GM21381 (cell line): ENCODE data around the gene TXLNB.
"Not testable (repeated sequence)": the region's sequence is repeated elsewhere in the genome, so short reads cannot be mapped to it uniquely, and the experiment has no call there.

Experiments used
- ATAC-seq: cut with Tn5 transposase; IDR thresholded peaks from one replicate; pipeline ENCODE4 v1.9.1; 2021; ENCODE audit warnings: mild to moderate bottlenecking, moderate library complexity; ENCODE audit not compliant: unreplicated experiment

Gene TXLNB

GRCh38 chr6:139240161-139241010, 51.4 kb downstream of the TXLNB start:
- no peak for ATAC-seq

- ATAC-seq = no peak
Measured at GRCh38 chr6:139239064-139239463, 52.7 kb downstream of the TXLNB start.

DNA sequence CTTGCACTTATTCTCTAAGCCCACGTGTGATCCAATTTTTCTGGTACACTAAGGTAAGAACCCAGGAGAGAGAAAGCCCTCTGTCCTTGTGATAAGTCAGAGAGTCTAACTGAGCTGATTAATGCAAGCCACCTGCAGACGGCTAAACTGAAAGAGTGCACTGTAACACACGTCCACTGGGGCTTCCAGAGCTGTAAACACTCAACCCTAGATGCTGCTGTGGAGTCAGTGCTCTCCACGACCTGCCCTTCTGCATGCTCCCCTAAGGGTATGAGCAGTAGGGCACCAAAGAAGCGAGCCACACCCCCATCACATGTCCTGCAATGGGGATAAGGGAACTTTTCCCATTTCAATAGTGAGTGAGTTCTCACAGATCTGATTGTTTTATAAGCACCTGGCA, 55.7 kb downstream of the TXLNB start:
- no peak for ATAC-seq

GRCh38 chr6:139235661-139236060, 56.1 kb downstream of the TXLNB start:
- ATAC-seq = no peak

DNA sequence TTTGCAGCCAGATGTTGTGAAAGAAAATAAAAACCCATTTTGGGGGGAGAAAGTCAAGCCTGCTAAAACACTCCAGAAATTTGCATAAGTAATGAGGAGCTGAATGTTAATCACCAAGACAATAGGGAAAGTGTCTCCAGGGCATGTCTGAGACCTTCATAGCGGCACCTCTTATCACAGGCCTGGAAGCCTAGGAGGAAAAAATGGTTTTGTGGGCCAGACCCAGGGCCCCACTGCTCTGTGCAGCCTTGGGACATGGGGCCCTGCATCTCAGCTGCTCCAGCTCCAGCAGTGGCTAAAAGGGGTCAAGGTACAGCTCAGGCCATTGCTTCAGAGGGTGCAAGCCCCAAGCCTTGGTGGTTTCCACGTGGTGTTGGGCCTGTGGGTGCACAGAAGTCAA, 57.6 kb downstream of the TXLNB start:
- ATAC-seq = not testable (repeated sequence)

DNA sequence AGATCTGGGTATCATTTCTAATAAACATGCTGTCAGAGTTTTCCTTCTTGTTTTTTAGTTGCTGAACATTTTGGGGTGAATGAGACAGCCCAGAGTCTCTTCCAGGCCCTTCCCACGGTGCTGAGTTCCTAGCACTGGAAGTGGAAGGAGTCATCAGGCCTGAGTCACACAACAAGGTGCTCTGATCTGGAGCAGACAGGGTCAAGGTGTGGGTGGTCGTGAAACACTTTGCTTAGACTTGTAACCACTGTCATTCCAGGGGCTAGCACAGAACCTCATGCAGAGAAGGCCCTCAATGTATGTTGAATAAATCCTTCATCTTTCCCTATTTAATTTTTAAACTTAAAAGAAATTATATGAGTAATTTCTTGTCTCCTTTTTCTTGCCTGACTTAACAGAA, 60.6 kb downstream of the TXLNB start:
- no peak for ATAC-seq

- ATAC-seq = no peak
Measured at GRCh38 chr6:139230391-139230840, 61.4 kb downstream of the TXLNB start.

DNA sequence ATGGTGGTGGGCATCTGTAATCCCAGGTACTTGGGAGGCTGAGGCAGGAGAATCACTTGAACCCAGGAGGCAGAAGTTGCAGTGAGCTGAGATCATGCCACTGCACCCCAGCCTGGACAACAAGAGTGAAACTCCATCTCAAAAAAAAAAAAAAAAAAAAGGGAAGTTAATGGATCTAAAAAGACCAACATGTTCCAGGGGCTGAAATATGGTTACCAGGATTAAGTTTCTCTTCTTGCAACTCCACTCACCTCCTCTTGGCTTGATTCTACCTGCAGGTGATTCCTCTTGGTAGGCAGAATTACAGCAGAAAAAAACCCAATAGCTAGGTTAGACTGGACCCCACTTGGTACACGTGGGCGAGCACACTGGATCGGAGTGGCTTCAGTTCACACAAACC, 63.4 kb downstream of the TXLNB start:
- not testable (repeated sequence) for ATAC-seq

DNA sequence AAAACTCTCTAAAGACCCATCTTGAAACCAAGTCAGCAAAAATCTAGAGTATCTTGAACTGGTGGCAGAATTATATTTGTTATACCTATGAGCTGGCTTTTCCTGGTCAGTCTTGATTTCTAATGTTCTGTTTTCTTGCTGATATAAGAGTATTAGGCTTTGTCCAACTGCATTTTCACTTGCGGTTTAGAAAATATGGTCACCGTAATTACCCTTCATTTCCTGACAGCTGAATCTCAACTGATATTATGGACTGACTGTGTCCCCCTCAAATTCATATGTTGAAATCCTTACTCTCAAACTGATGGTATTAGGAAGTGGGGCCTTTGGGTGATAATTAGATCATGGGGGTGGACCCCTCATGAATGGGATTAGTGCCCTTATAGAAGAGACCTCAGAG, 72.1 kb downstream of the TXLNB start:
- no peak for ATAC-seq

GRCh38 chr6:139219271-139219729, 72.5 kb downstream of the TXLNB start:
- peak; percentile 100 for ATAC-seq

DNA sequence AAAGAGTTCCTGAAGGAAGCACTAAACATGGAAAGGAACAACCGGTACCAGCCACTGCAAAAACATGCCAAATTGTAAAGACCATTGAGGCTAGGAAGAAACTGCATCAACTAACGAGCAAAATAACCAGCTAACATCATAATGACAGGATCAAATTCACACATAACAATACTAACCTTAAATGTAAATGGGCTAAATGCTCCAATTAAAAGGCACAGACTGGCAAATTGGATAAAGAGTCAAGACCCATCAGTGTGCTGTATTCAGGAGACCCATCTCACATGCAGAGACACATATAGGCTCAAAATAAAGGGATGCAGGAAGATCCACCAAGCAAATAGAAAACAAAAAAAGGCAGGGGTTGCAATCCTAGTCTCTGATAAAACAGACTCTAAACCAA, 79.3 kb downstream of the TXLNB start:
- not testable (repeated sequence) for ATAC-seq

- ATAC-seq = not testable (repeated sequence)
Measured at GRCh38 chr6:139210766-139211165, 81.0 kb downstream of the TXLNB start.

- no peak for ATAC-seq
Measured at GRCh38 chr6:139205843-139206242, 86.0 kb downstream of the TXLNB start.

DNA sequence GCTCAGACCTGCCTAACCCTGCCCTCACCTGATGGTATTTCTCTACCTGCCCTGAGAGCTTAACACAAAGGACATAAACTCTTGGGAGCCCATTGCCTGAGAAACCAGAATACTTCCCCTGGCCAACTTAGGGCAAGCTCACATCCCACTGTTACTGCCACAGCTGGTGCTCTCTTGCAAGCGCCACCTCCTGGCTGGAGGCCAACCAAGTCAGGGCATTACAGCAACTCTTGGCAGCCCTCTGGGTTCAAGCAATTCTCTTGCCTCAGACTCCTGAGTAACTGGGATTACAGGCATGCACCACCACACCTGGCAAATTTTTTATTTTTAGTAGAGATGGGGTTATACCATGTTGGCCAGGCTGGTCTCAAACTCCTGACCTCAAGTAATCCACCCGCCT, 86.8 kb downstream of the TXLNB start:
- no peak for ATAC-seq

GRCh38 chr6:139201378-139201777, 90.4 kb downstream of the TXLNB start:
- ATAC-seq = no peak

GRCh38 chr6:139198529-139199288, 93.1 kb downstream of the TXLNB start:
- no peak for ATAC-seq

DNA sequence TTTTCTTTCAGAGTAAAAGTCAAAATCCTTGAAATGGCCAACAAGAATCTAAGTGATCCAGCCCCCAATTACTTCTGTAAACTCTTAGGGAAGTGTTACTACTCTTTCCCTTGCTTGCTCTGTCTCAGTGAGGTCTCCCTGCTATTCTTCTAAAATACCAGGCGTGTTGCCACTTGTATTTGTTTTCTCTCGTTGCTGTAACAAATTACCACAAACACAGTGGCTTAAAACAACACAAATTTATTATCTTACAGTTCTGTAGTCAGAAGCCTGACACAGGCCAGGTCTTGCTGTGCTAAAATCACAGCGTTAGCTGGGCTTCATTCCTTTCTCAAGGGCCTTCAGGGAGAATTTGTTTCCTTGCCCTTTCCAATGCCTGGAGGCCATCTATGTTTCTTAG, 97.1 kb downstream of the TXLNB start:
- no peak for ATAC-seq
